Subcutaneous abdominal adipose tissue (tissue), 5 donors: ENCODE results near the gene ATXN7L1.

ENCODE experiments used
- H3K27ac ChIP-seq: one replicate; pipeline ENCODE4 v1.7.0; 2013; ENCODE audit warnings: low read depth, mild to moderate bottlenecking, inconsistent platforms, low read length, moderate library complexity
- H3K27me3 ChIP-seq, 5 donors: one replicate each; pipeline ENCODE4 v1.7.0; 2013; ENCODE audit warnings: low read length in 5 of 5, inconsistent platforms in 1 of 5; ENCODE audit not compliant: control insufficient read depth in 5 of 5, insufficient read depth in 4 of 5
- H3K36me3 ChIP-seq, 5 donors: one replicate each; pipeline ENCODE4 v1.7.0; 2013; ENCODE audit warnings: low read length in 5 of 5; ENCODE audit not compliant: control insufficient read depth in 5 of 5, insufficient read depth in 5 of 5
- H3K4me1 ChIP-seq, 5 donors: one replicate each; pipeline ENCODE4 v1.7.0; 2013; ENCODE audit warnings: low read length in 5 of 5, mild to moderate bottlenecking in 3 of 5, moderate library complexity in 1 of 5; ENCODE audit not compliant: control insufficient read depth in 5 of 5, insufficient read depth in 5 of 5
- H3K4me3 ChIP-seq, 5 donors: one replicate each; pipeline ENCODE4 v1.7.0; 2013; ENCODE audit warnings: low read length in 5 of 5, low read depth in 1 of 5
- H3K9ac ChIP-seq, 5 donors: one replicate each; pipeline ENCODE4 v1.7.0; 2013; ENCODE audit warnings: low read length in 5 of 5, mild to moderate bottlenecking in 4 of 5, moderate library complexity in 3 of 5
- H3K9me3 ChIP-seq, 5 donors: one replicate each; pipeline ENCODE4 v1.7.0; 2013; ENCODE audit warnings: low read length in 5 of 5; ENCODE audit not compliant: control insufficient read depth in 5 of 5
- donor health status: healthy.
- donor health status: healthy.
- donor health status: healthy.
- donor health status: healthy.
- donor health status: healthy.

ATXN7L1 gene

DNA sequence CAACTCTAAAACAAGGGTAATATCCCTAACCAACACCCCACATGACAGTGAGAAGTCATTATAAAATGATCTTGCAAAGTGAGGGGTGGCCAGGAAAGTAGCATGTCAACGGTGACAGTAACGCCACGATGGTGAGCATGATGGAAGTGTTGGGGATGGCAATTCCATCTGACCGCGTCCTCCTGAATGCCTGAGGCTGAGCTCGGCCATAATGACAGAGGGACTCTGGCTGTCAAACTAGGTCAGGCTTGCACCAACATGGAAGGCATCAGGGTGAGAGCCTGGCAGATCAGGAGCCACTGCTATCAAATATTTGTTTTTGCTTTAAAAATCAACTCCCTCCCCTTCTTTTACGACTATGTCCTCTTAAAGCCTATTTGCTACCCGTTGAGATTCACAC is 239.4 kb downstream of the ATXN7L1 start:
- Histone ChIP-seq H3K36me3 (peaks cover 14 to 82% (median 61%) of the 10 kb centered on the region in 5 donors), H3K4me1 (no peaks in the 10 kb centered on the region), H3K9ac (no peak overlapping the region), H3K4me3 (no peak overlapping the region), H3K9me3 (no peaks in the 10 kb centered on the region), H3K27ac (no peak overlapping the region), H3K27me3 (no peaks in the 10 kb centered on the region)

DNA sequence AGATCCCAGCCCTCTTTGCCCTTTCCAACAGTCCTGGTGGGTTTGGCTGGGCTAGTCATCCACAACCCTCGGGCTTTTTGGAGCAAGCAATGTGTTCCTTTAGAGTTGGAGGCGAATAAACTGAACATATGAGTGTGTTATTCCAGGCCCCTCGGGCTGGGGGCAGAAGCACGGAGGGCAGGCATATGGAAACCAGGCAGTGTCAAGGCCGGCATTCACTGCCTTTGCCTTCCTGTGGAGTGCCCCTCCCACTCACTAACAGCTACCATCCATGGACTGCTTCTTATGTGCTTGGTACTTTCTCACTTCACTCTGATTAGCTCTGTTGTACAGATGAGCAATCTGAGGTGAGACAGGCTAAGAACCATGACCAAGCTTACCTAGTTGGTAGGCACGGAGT is 241.2 kb downstream of the ATXN7L1 start:
- Histone ChIP-seq H3K9ac (no peak overlapping the region), H3K36me3 (peaks cover 14 to 82% (median 54%) of the 10 kb centered on the region in 5 donors), H3K4me1 (no peaks in the 10 kb centered on the region), H3K9me3 (no peaks in the 10 kb centered on the region), H3K27ac (no peak overlapping the region), H3K27me3 (no peaks in the 10 kb centered on the region), H3K4me3 (no peak overlapping the region)

DNA sequence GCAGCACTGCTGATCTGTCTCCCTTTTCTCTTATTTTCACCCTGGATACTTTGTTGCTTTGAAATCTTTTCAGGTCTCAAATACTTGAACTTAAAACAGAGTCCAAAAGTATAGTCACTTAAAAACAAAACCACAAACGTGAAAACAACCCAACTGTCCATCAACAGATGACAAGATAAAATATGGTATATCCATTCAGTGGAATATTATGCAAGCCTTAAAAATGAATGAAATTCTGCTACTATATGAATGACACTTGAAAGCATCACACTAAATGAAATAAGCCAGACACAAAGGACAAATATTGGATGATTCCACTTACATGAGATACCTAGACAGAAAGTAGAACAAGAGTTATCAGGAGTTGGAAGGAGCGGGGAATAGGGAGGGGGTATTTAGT is 250.4 kb downstream of the ATXN7L1 start:
- Histone ChIP-seq H3K9me3 (peaks cover 0 to 11% (median 0%) of the 10 kb centered on the region in 5 donors), H3K27me3 (no peaks in the 10 kb centered on the region), H3K4me3 (no peak overlapping the region), H3K4me1 (peaks cover 0 to 8% (median 5%) of the 10 kb centered on the region in 5 donors), H3K9ac (no peak overlapping the region), H3K27ac (no peak overlapping the region), H3K36me3 (peaks cover 17 to 50% (median 24%) of the 10 kb centered on the region in 5 donors)

DNA sequence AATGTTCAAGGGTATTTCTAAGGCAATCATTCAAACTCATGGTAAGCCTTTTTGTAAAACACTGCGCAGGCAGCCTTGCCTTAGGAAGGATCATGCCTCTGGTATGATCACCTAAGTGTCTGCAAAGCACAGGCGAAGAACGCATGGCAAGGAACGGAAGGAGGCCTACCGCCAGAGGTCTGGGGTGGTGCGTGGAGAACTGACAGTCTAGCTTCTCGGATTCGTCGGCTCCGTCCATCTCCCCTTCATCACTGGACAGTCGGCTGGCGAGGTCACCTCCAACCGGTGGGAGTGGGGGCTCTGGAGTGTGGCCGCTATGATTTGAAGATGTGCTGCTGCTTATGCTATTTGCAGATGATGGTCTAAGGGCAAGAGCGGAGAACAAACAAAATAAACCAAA is 252.5 kb downstream of the ATXN7L1 start:
- H3K9me3 ChIP-seq, result peaks cover 0 to 11% (median 0%) of the 10 kb centered on the region in 5 donors
- no peak overlapping the region for H3K4me3 ChIP-seq
- H3K9ac ChIP-seq, result no peak overlapping the region
- H3K36me3 ChIP-seq, result peaks cover 17 to 56% (median 23%) of the 10 kb centered on the region in 5 donors
- H3K4me1 ChIP-seq, result peaks cover 0 to 8% (median 5%) of the 10 kb centered on the region in 5 donors
- no peak overlapping the region for H3K27ac ChIP-seq
- H3K27me3 ChIP-seq, result no peaks in the 10 kb centered on the region

DNA sequence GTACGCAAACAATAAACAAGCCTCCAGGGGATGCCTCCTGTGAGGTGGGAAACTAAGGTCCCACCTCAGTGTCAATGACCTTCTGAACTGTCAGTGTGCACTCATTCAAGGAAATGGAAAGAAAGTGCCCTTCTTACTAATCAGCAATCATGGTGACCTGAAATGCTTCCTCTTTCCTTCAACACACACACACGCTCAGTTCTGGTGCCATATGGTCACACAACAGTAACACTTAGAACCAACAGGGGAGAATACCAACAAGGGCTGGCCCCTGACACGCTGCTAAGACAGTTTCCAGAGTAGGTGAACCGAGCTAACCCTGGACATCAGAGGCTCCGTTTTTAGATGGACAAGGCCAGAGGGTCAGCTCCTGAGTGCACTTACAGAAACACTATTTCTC is 253.0 kb downstream of the ATXN7L1 start:
- no peak overlapping the region for H3K27ac ChIP-seq
- peaks cover 0 to 8% (median 5%) of the 10 kb centered on the region in 5 donors for H3K4me1 ChIP-seq
- H3K27me3 ChIP-seq, result no peaks in the 10 kb centered on the region
- H3K36me3 ChIP-seq, result peaks cover 17 to 60% (median 25%) of the 10 kb centered on the region in 5 donors
- H3K9ac ChIP-seq, result no peak overlapping the region
- H3K9me3 ChIP-seq, result peaks cover 0 to 11% (median 0%) of the 10 kb centered on the region in 5 donors
- no peak overlapping the region for H3K4me3 ChIP-seq

DNA sequence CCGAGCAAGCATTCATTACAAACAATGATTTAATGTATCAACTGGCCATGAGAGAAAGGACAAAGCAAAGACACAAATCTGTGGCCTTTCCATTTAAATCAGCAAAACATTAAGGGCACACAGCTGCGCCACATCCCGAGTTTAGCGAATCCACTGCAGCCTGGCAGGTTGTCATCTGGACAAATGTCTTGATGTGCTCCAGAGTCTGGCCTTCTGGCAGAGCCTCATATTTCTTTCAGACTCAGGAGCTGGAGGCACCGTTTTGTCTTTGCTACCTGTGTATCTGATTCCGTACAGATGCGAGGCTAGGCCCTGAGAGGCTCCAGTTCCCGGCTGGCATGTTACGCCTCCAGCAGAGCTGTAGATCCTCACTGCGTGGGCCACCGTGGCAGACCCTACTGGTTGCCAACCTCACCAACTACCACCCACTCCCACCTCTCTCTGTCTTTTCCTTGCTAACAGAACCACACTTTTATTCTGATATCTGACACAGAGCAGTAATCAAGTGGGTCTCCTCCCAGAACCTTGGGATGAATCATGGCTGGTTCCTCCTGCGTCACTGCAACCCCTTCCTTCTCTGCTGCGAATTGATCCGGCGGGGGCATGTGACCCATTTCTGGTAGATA is 254.2 kb downstream of the ATXN7L1 start:
- Histone ChIP-seq H3K4me3 (no peak overlapping the region), H3K9ac (no peak overlapping the region), H3K9me3 (peaks cover 0 to 11% (median 0%) of the 10 kb centered on the region in 5 donors), H3K27ac (no peak overlapping the region), H3K27me3 (no peaks in the 10 kb centered on the region), H3K4me1 (peaks cover 0 to 8% (median 5%) of the 10 kb centered on the region in 5 donors), H3K36me3 (peaks cover 17 to 72% (median 36%) of the 10 kb centered on the region in 5 donors)

DNA sequence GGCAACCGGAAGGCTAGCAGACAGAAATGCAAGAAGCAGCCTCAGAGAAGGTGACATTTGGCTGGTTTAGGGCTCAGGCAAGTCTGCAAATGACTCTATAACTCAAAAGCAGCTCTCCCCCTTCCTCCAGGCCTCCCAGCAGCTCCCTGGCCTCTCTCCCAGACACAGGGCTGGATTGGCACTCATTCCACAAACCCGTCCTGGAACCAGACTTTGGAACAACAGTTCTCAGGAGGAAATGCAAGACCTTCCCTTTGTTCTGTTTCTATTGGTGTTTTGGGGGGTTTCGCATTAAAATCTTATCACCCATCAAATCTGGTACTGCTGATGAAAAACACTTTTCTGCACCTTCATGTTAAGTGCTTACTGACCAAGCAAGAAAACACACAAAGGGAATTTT is 254.8 kb downstream of the ATXN7L1 start:
- no peaks in the 10 kb centered on the region for H3K27me3 ChIP-seq
- no peak overlapping the region for H3K9ac ChIP-seq
- no peak overlapping the region for H3K4me3 ChIP-seq
- no peak overlapping the region for H3K27ac ChIP-seq
- peaks cover 0 to 10% (median 0%) of the 10 kb centered on the region in 5 donors for H3K9me3 ChIP-seq
- peaks cover 14 to 76% (median 38%) of the 10 kb centered on the region in 5 donors for H3K36me3 ChIP-seq
- peaks cover 0 to 8% (median 5%) of the 10 kb centered on the region in 5 donors for H3K4me1 ChIP-seq

DNA sequence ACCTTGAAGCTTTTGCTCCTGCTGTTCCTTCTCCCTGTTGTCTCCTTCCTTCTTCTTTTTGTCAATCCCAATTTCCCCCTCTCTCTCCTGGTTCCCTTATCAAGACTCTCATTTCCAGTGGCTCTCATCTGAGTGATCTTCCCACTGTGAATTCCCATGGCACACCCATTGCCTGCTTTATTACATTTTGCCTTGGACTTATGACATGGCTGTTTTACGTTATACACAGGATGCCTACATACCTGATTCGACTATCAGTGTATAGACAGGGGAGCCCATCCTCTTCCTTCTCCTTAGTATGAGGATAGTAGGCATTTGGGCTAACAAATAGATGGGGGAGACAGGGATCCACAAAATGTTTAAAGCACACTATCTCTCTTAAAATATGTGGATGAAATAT is 255.2 kb downstream of the ATXN7L1 start:
- Histone ChIP-seq H3K4me3 (no peak overlapping the region), H3K27me3 (no peaks in the 10 kb centered on the region), H3K9ac (no peak overlapping the region), H3K27ac (no peak overlapping the region), H3K9me3 (peaks cover 0 to 6% (median 0%) of the 10 kb centered on the region in 5 donors), H3K4me1 (peaks cover 0 to 8% (median 5%) of the 10 kb centered on the region in 5 donors), H3K36me3 (peaks cover 9 to 77% (median 38%) of the 10 kb centered on the region in 5 donors)

DNA sequence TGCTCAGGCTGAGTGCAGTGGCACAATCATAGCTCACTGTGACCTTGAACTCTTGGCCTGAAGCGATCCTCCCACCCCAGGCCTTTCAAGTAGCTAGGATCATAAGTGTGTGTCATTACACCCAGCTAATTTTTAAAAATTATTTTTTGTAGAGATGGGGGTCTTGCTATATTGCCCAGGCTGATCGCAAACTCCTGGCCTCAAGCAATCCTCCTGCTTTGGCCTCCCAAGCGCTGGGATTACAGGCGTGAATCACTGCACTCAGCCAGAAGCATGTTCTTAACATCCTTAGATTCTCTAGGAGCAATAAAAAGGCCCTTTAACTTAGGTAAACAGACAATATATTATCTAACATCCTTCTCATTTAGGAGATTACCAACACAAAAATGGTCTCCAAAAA is 256.8 kb downstream of the ATXN7L1 start:
- H3K9ac ChIP-seq, result no peak overlapping the region
- no peak overlapping the region for H3K4me3 ChIP-seq
- H3K36me3 ChIP-seq, result peaks cover 3 to 81% (median 52%) of the 10 kb centered on the region in 5 donors
- peaks cover 0 to 8% (median 5%) of the 10 kb centered on the region in 5 donors for H3K4me1 ChIP-seq
- no peak overlapping the region for H3K27ac ChIP-seq
- H3K9me3 ChIP-seq, result no peaks in the 10 kb centered on the region
- no peaks in the 10 kb centered on the region for H3K27me3 ChIP-seq

DNA sequence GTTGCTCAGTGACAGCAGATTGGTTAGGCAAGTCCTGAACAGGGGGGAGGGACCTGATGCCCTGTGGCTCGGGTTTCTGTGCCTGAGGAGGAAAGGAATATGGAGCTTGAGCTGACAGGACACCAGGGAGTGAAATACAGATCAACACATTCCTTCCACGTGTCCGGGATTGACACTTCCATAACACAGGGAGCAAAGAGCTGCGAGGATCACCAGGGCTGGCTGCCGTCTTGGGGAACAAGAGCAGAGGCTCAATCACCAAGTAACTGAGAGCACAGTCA is 258.4 kb downstream of the ATXN7L1 start:
- Histone ChIP-seq H3K4me3 (no peak overlapping the region), H3K9me3 (no peaks in the 10 kb centered on the region), H3K36me3 (peaks cover 3 to 84% (median 55%) of the 10 kb centered on the region in 5 donors), H3K4me1 (peaks cover 0 to 8% (median 5%) of the 10 kb centered on the region in 5 donors), H3K9ac (no peak overlapping the region), H3K27ac (no peak overlapping the region), H3K27me3 (no peaks in the 10 kb centered on the region)
